ENCODE data around the gene MPIG6B.
A peak's percentile ranks its signal among the peaks of the same experiment; 100 is the strongest.

MPIG6B gene

DNA sequence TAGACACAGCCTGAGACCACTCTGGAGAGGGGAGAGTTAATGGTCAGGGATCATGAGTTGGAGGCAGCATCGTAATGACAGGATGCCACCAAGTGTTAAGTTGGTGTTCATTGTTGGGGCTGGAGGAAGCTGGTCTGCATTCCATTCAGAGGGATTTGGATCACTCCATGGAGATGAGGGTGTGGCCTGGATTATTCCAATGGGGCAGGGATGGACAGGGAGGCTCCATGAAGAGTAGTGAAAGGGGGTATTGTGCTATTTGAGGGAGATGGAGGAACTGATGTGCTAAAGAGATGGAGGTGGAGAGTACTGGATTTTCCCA, 40.4 kb downstream of the MPIG6B start:
- H3K27me3 ChIP-seq = peaks cover 0 to 12% of the 10 kb centered on the region in 2 donors
- H3K4me3 ChIP-seq = no peak overlapping the region
- DNase-seq = no peak
- peaks cover 0 to 7% (median 3%) of the 10 kb centered on the region in 4 donors for H3K4me1 ChIP-seq
- peaks cover 0 to 19% (median 0%) of the 10 kb centered on the region in 3 donors for H3K36me3 ChIP-seq
- intact Hi-C loops (cut with DNase I; ENCODE audit: low total_unique reads) = no loop called here
- TF ChIP-seq, protein P1, sequence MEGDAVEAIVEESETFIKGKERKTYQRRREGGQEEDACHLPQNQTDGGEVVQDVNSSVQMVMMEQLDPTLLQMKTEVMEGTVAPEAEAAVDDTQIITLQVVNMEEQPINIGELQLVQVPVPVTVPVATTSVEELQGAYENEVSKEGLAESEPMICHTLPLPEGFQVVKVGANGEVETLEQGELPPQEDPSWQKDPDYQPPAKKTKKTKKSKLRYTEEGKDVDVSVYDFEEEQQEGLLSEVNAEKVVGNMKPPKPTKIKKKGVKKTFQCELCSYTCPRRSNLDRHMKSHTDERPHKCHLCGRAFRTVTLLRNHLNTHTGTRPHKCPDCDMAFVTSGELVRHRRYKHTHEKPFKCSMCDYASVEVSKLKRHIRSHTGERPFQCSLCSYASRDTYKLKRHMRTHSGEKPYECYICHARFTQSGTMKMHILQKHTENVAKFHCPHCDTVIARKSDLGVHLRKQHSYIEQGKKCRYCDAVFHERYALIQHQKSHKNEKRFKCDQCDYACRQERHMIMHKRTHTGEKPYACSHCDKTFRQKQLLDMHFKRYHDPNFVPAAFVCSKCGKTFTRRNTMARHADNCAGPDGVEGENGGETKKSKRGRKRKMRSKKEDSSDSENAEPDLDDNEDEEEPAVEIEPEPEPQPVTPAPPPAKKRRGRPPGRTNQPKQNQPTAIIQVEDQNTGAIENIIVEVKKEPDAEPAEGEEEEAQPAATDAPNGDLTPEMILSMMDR (IDR thresholded peaks at IDR 0.05) = no peak
- no peaks in the 10 kb centered on the region for H3K9me3 ChIP-seq
- no peak overlapping the region for H3K27ac ChIP-seq

DNA sequence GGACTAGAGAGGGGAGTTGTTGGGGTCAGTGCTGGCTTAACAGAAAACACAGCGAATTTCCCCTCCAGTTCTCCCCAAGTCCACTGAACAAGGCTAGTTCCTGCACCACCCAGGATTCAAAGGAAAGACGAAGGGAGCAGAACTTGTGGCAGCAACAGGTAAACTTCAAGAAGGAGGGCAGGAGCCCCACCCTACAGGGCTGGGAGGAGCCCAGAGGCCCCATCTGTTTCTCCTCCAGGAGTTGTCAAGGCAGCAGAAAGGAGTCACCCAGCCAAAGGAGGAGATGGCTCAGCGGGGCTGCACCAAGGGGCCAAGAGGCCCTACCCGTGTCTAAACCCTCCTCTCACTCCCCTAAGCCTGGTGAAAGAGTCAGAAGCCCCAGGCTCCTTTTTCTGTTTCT, 41.0 kb downstream of the MPIG6B start:
- Histone ChIP-seq H3K4me1 (peaks cover 0 to 7% (median 3%) of the 10 kb centered on the region in 4 donors), H3K9me3 (no peaks in the 10 kb centered on the region), H3K27ac (no peak overlapping the region), H3K36me3 (peaks cover 0 to 19% (median 0%) of the 10 kb centered on the region in 3 donors), H3K4me3 (no peak overlapping the region), H3K27me3 (peaks cover 0 to 12% of the 10 kb centered on the region in 2 donors)
- intact Hi-C loops (cut with DNase I; ENCODE audit: low total_unique reads) = no loop called here
- TF ChIP-seq, protein P1 (IDR thresholded peaks at IDR 0.05) = no peak
- no peak for DNase-seq

DNA sequence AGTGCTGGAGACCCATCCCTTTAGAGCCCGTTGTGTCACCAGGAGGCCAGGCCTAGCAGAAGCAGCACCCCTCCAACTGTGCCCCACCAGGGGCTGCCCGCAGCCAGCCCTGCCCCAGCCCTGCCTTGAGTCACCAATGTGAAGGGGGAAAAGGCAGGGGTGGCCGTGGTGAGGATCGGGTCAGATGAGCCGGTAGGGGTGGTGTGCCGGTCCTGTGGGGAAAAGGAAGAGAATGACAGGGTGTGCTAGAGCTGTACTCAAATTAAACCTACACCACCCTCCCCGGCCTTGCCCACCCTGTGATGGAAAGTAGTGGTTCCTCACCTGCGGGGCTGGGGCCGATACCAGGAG, 42.4 kb downstream of the MPIG6B start:
- TF ChIP-seq, protein P1 (IDR thresholded peaks at IDR 0.05) = no peak
- DNase-seq = no peak

DNA sequence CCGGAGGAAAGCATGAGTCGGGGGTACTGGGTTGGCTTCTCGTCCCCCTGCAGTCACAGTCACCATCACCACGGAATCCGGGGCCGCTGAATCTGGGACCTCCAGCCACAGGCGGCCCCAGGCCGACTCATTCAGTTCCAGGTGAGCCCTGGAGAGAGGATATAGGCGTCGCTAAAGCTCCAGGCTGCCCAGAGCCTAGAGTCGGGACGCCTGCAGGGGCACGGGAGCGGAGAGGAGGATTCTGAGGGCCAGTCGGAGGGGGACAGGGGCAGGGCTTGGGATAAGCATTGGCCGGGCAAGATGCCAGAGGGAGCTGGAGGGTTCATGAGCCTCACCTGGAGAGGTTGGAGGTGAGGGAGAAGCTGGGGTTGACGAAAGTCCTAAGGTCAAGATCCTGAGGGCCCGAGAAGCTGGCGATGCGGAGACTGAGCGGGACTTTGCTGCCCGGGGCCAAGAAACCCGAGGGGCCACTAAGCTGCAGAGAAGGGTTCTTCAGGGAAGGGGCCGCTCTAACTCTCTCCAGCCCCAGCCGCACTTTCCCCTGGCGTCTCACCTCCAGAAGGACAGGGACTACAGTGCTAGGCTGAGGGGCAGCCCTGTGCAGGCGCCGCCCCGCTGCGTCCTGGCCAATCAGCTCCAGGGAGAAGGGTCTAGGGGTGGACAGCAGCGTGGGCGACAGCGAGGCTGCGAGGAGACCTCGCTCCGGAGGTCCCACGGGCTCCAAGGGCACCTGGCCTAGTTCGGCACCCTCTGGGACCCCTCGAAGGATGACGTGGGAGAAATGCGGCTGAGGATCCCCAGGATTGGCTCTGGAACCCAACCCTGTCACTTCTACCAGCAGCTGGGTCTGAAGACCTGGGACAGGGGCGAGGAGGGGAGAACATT, 43.0 kb downstream of the MPIG6B start:
- Histone ChIP-seq H3K9me3 (no peaks in the 10 kb centered on the region), H3K27ac (no peak overlapping the region), H3K36me3 (peaks cover 0 to 4% (median 0%) of the 10 kb centered on the region in 3 donors), H3K27me3 (peaks cover 0 to 12% of the 10 kb centered on the region in 2 donors), H3K4me1 (peaks cover 0 to 7% (median 3%) of the 10 kb centered on the region in 4 donors), H3K4me3 (peak overlapping the region in 1 of 2 donors; percentile 26)
- intact Hi-C loops (cut with DNase I; ENCODE audit: low total_unique reads) = no loop called here
- DNase-seq = no peak
- TF ChIP-seq, protein P1 (IDR thresholded peaks at IDR 0.05) = no peak

More for the DNA sequence above, 42.4 kb downstream of the MPIG6B start:
- Histone ChIP-seq H3K27me3 (peaks cover 0 to 12% of the 10 kb centered on the region in 2 donors), H3K27ac (no peak overlapping the region), H3K4me1 (peaks cover 0 to 7% (median 3%) of the 10 kb centered on the region in 4 donors), H3K4me3 (no peak overlapping the region), H3K9me3 (no peaks in the 10 kb centered on the region), H3K36me3 (peaks cover 0 to 7% (median 0%) of the 10 kb centered on the region in 3 donors)
- intact Hi-C loops (cut with DNase I; ENCODE audit: low total_unique reads) = no loop called here

DNA sequence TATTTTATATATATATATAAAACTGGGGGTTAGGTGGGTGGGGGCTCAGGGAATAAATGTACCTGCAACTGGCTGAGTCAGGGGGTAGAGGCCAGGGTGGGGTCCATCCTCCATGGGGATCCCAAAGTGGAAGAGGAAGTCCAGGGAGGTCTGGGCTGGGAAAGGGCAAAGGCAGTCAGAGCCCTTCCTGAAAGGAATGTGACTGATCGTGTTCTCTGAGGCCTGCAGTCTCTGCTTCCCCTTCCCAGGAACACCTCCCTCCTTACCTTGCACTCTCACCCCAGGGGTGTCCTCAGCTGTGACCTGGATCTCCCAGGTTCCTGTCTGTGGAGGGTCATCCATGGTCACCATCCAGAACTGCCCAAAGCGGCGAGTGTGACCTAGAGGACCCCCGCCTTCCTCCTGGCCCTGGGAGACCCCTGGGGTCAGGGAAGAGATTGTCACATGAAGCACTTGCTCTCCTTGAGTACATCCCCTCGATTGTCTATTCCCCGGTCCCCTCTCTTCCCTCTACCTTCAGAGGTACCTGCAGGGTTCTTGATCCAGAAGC, 44.0 kb downstream of the MPIG6B start:
- peaks cover 0 to 12% of the 10 kb centered on the region in 2 donors for H3K27me3 ChIP-seq
- TF ChIP-seq, protein P1 (IDR thresholded peaks at IDR 0.05) = no peak
- no peak overlapping the region for H3K4me3 ChIP-seq
- intact Hi-C loops (cut with DNase I; ENCODE audit: low total_unique reads) = no loop called here
- DNase-seq = no peak
- no peak overlapping the region for H3K27ac ChIP-seq
- H3K9me3 ChIP-seq = no peaks in the 10 kb centered on the region
- no peaks in the 10 kb centered on the region for H3K36me3 ChIP-seq
- peaks cover 0 to 7% (median 3%) of the 10 kb centered on the region in 4 donors for H3K4me1 ChIP-seq

All from tibial artery (tissue), 4 donors.